ENCODE results near the gene PACRG.

PACRG gene

GRCh38 chr6:163329991-163330390 is 602.2 kb downstream of the PACRG start:
- no peak for ATAC-seq (ENCODE audit: low read depth)
- TF ChIP-seq CTCF (IDR thresholded peaks at IDR 0.05; ENCODE audit: poor library complexity, severe bottlenecking): no peak
- Histone ChIP-seq H3K4me1 (ENCODE audit: insufficient read depth, poor library complexity, severe bottlenecking) (no peaks in the 10 kb centered on the region), H3K27ac (ENCODE audit: poor library complexity, severe bottlenecking) (no peak overlapping the region), H3K36me3 (ENCODE audit: low read depth) (no peaks in the 10 kb centered on the region), H3K4me3 (ENCODE audit: severe bottlenecking) (no peak overlapping the region), H3K27me3 (ENCODE audit: insufficient read depth, poor library complexity, severe bottlenecking) (no peaks in the 10 kb centered on the region), H3K9me3 (ENCODE audit: severe bottlenecking) (no peaks in the 10 kb centered on the region)
- no peak for DNase-seq (ENCODE audit: low spot score)

GRCh38 chr6:163331245-163331644 is 603.5 kb downstream of the PACRG start:
- no peak for ATAC-seq (ENCODE audit: low read depth)
- H3K4me1 ChIP-seq (ENCODE audit: insufficient read depth, poor library complexity, severe bottlenecking): no peaks in the 10 kb centered on the region
- no peak overlapping the region for H3K4me3 ChIP-seq (ENCODE audit: severe bottlenecking)
- no peaks in the 10 kb centered on the region for H3K9me3 ChIP-seq (ENCODE audit: severe bottlenecking)
- no peak overlapping the region for H3K27ac ChIP-seq (ENCODE audit: poor library complexity, severe bottlenecking)
- H3K27me3 ChIP-seq (ENCODE audit: insufficient read depth, poor library complexity, severe bottlenecking): no peaks in the 10 kb centered on the region
- no peak for TF ChIP-seq CTCF (IDR thresholded peaks at IDR 0.05; ENCODE audit: poor library complexity, severe bottlenecking)
- H3K36me3 ChIP-seq (ENCODE audit: low read depth): no peaks in the 10 kb centered on the region
- no peak for DNase-seq (ENCODE audit: low spot score)

- Histone ChIP-seq H3K27me3 (ENCODE audit: insufficient read depth, poor library complexity, severe bottlenecking) (no peaks in the 10 kb centered on the region), H3K27ac (ENCODE audit: poor library complexity, severe bottlenecking) (no peak overlapping the region), H3K36me3 (ENCODE audit: low read depth) (no peaks in the 10 kb centered on the region), H3K4me1 (ENCODE audit: insufficient read depth, poor library complexity, severe bottlenecking) (no peaks in the 10 kb centered on the region), H3K9me3 (ENCODE audit: severe bottlenecking) (no peaks in the 10 kb centered on the region), H3K4me3 (ENCODE audit: severe bottlenecking) (no peak overlapping the region)
- DNase-seq (ENCODE audit: low spot score): no peak
- no peak for TF ChIP-seq CTCF (IDR thresholded peaks at IDR 0.05; ENCODE audit: poor library complexity, severe bottlenecking)
- no peak for ATAC-seq (ENCODE audit: low read depth)
These were observed 604.8 kb downstream of the PACRG start for GRCh38 chr6:163332575-163332974.

GRCh38 chr6:163333038-163333437 is 605.3 kb downstream of the PACRG start:
- Histone ChIP-seq H3K27ac (ENCODE audit: poor library complexity, severe bottlenecking) (no peak overlapping the region), H3K9me3 (ENCODE audit: severe bottlenecking) (no peaks in the 10 kb centered on the region), H3K27me3 (ENCODE audit: insufficient read depth, poor library complexity, severe bottlenecking) (no peaks in the 10 kb centered on the region), H3K36me3 (ENCODE audit: low read depth) (no peaks in the 10 kb centered on the region), H3K4me3 (ENCODE audit: severe bottlenecking) (no peak overlapping the region), H3K4me1 (ENCODE audit: insufficient read depth, poor library complexity, severe bottlenecking) (no peaks in the 10 kb centered on the region)
- ATAC-seq (ENCODE audit: low read depth) (no peak), DNase-seq (ENCODE audit: low spot score) (no peak)
- no peak for TF ChIP-seq CTCF (IDR thresholded peaks at IDR 0.05; ENCODE audit: poor library complexity, severe bottlenecking)

- no peak overlapping the region for H3K27ac ChIP-seq (ENCODE audit: poor library complexity, severe bottlenecking)
- H3K27me3 ChIP-seq (ENCODE audit: insufficient read depth, poor library complexity, severe bottlenecking): no peaks in the 10 kb centered on the region
- ATAC-seq (ENCODE audit: low read depth) (no peak), DNase-seq (ENCODE audit: low spot score) (no peak)
- H3K9me3 ChIP-seq (ENCODE audit: severe bottlenecking): no peaks in the 10 kb centered on the region
- H3K4me3 ChIP-seq (ENCODE audit: severe bottlenecking): no peak overlapping the region
- no peak for TF ChIP-seq CTCF (IDR thresholded peaks at IDR 0.05; ENCODE audit: poor library complexity, severe bottlenecking)
- H3K36me3 ChIP-seq (ENCODE audit: low read depth): no peaks in the 10 kb centered on the region
- no peaks in the 10 kb centered on the region for H3K4me1 ChIP-seq (ENCODE audit: insufficient read depth, poor library complexity, severe bottlenecking)
These were observed 606.2 kb downstream of the PACRG start for GRCh38 chr6:163333701-163334663.
